ENCODE measurements around the gene RNF17. TPM values are rescaled to one million over a fixed set of nuclear protein-coding genes. Genes with fewer than 3 reads are reported as not detected.

RNF17 gene
- total RNA-seq, 5 donors from 2014 or later (not counting 1 experiment from before 2014, with no cell fraction given): 0.84 TPM; not detected in 4

DNA sequence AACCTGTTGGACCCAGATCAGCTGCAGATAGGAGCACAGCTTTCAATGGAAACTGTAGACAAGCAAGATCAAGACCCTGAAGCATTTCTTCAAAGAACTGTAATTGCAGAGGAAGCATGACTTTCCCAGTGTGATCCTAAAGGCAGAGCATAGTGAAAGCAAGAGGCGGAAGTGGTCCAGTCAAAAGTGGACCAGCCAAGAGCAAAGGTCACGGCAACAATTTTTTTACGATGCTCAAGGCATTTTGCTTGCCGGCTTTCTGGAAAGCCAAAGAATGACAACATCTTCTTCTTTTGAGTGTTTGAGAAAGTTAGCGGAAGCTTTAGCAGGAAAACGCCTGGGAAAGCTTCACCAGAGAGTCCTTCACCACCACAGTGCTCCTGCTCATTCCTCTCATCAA is 111.6 kb downstream of the RNF17 start:
- peaks cover 0 to 8% of the 10 kb centered on the region in 2 experiments for H3K27me3 ChIP-seq (replicated peaks in 1 of 2; ENCODE audit: control insufficient read depth in 2 of 2, extremely low read depth in 1 of 2, insufficient read depth in 2 of 2, low read length in 1 of 2)
- ChIA-PET POLR2A (no interaction called here), CTCF (no interaction called here)
- H3K4me3 ChIP-seq (ENCODE audit: control insufficient read depth in 1 of 2, extremely low read depth in 1 of 2, low read length in 1 of 2): no peak overlapping the region
- no peaks in the 10 kb centered on the region for H3K9me3 ChIP-seq
- H3K27ac ChIP-seq (ENCODE audit: low read length): no peak overlapping the region
- H3K4me1 ChIP-seq (ENCODE audit: control insufficient read depth in 1 of 2, extremely low read depth in 1 of 2, insufficient read depth in 2 of 2, low read length in 2 of 2): no peaks in the 10 kb centered on the region
- no peaks in the 10 kb centered on the region for H3K36me3 ChIP-seq (ENCODE audit: control insufficient read depth in 2 of 2, extremely low read depth in 1 of 2, insufficient read depth in 1 of 2, low read length in 1 of 2)
- Mint-ChIP-seq H3K4me1 (no peaks in the 10 kb centered on the region), H3K27ac (no peak overlapping the region), H3K4me3 (no peak overlapping the region), H3K36me3 (no peaks in the 10 kb centered on the region), H3K9me3 (no peaks in the 10 kb centered on the region), H3K27me3 (peaks cover 21 to 29% of the 10 kb centered on the region in 2 donors)
- no peak for ATAC-seq (replicated peaks in 1 of 4)
- WGBS (ENCODE audit: insufficient coverage): 90% methylated on average over 5 of the region's 6 CpGs
- no peak for DNase-seq

DNA sequence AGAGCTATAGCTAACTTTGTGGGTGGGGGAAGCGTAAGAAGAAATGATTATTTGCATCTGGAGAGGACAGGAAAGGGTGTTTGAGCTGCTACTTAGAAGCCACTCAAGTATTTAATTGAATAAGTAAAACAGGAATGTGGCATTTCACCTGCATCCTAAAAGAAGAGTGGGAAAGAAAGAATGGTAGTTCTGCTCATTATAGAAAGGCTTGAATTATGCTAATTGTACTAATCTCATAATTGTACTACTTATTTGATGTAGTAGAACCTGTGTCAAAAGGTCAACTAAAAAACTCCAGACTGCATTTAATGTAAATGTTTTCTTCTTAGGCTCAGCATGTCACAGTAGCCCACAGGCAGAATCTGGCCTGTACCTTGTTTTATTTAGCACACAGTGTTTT is 113.6 kb downstream of the RNF17 start:
- no peak overlapping the region for H3K27ac Mint-ChIP-seq
- Histone ChIP-seq H3K27me3 (replicated peaks in 1 of 2; ENCODE audit: control insufficient read depth in 2 of 2, extremely low read depth in 1 of 2, insufficient read depth in 2 of 2, low read length in 1 of 2) (peaks cover 0 to 3% of the 10 kb centered on the region in 2 experiments), H3K9me3 (no peaks in the 10 kb centered on the region), H3K4me3 (ENCODE audit: control insufficient read depth in 1 of 2, extremely low read depth in 1 of 2, low read length in 1 of 2) (no peak overlapping the region), H3K27ac (ENCODE audit: low read length) (no peak overlapping the region), H3K4me1 (ENCODE audit: control insufficient read depth in 1 of 2, extremely low read depth in 1 of 2, insufficient read depth in 2 of 2, low read length in 2 of 2) (no peaks in the 10 kb centered on the region), H3K36me3 (ENCODE audit: control insufficient read depth in 2 of 2, extremely low read depth in 1 of 2, insufficient read depth in 1 of 2, low read length in 1 of 2) (no peaks in the 10 kb centered on the region)
- no peaks in the 10 kb centered on the region for H3K9me3 Mint-ChIP-seq
- ATAC-seq (replicated peaks in 1 of 4): no peak
- no peak overlapping the region for H3K4me3 Mint-ChIP-seq
- H3K36me3 Mint-ChIP-seq: no peaks in the 10 kb centered on the region
- 63% methylated on average over 1 of the region's 1 CpG for WGBS (ENCODE audit: insufficient coverage)
- ChIA-PET CTCF (interaction anchor here in 1 of 2 donors (0.5 kb wide), 1 partner anchor 1451 kb away, joined by 3 read pairs; no protein-coding TSS in a partner anchor), POLR2A (interaction anchor here in 1 of 2 donors (0.5 kb wide), 1 partner anchor 148 kb away, joined by 3 read pairs; no protein-coding TSS in a partner anchor)
- DNase-seq: no peak
- H3K27me3 Mint-ChIP-seq: peaks cover 16 to 25% of the 10 kb centered on the region in 2 donors
- H3K4me1 Mint-ChIP-seq: no peaks in the 10 kb centered on the region

DNA sequence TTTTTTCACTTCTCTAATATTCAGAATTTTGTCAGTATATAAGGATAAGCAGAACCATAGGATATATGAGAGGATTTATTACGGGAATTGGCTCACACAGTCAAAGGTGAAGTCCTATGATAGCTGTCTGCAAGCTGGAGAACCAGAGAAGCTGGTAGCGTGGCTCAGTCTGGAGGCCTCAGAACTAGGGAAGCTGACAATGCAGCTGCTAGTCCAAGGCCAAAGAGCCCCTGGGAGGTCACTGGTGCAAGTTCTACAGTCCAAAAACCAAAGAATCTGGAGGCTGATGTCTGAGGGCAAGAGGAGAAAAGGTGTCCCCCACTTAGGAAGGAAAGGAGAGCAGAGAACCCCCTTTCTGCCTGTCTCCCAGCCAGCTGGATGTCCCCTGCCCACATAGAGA is 114.4 kb downstream of the RNF17 start:
- WGBS (ENCODE audit: insufficient coverage): 85% methylated on average over 2 of the region's 2 CpGs
- Mint-ChIP-seq H3K27ac (no peak overlapping the region), H3K4me1 (no peaks in the 10 kb centered on the region), H3K36me3 (peaks cover 3% of the 10 kb centered on the region), H3K4me3 (no peak overlapping the region), H3K27me3 (peaks cover 16 to 22% of the 10 kb centered on the region in 2 donors), H3K9me3 (no peaks in the 10 kb centered on the region)
- no peak for ATAC-seq (replicated peaks in 1 of 4)
- no peaks in the 10 kb centered on the region for H3K36me3 ChIP-seq (ENCODE audit: control insufficient read depth in 2 of 2, extremely low read depth in 1 of 2, insufficient read depth in 1 of 2, low read length in 1 of 2)
- peaks cover 0 to 3% of the 10 kb centered on the region in 2 experiments for H3K27me3 ChIP-seq (replicated peaks in 1 of 2; ENCODE audit: control insufficient read depth in 2 of 2, extremely low read depth in 1 of 2, insufficient read depth in 2 of 2, low read length in 1 of 2)
- ChIA-PET CTCF (no interaction called here), POLR2A (no interaction called here)
- H3K4me1 ChIP-seq (ENCODE audit: control insufficient read depth in 1 of 2, extremely low read depth in 1 of 2, insufficient read depth in 2 of 2, low read length in 2 of 2): no peaks in the 10 kb centered on the region
- no peak overlapping the region for H3K27ac ChIP-seq (ENCODE audit: low read length)
- no peak overlapping the region for H3K4me3 ChIP-seq (ENCODE audit: control insufficient read depth in 1 of 2, extremely low read depth in 1 of 2, low read length in 1 of 2)
- H3K9me3 ChIP-seq: no peaks in the 10 kb centered on the region
- DNase-seq: no peak

DNA sequence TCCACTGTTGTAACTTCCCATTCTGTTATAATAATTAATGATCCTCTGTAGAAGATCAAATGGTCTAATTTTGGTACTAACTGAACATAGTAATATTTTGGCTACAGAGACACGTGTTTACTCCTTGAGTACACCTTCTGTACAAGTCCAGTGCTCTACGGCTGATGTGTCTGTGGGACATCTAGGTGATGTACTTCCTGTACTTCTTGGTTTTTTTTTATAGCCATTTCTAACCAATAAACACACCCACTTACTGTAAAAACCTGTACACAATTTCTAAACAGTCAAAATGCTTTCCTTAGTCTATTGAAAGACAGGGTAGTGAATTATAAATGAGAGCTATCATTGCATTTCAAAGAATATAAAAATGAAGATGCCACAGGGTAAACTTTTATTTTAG is 118.7 kb downstream of the RNF17 start:
- H3K4me1 Mint-ChIP-seq: no peaks in the 10 kb centered on the region
- no peak overlapping the region for H3K4me3 Mint-ChIP-seq
- Histone ChIP-seq H3K9me3 (no peaks in the 10 kb centered on the region), H3K36me3 (ENCODE audit: control insufficient read depth in 2 of 2, extremely low read depth in 1 of 2, insufficient read depth in 1 of 2, low read length in 1 of 2) (no peaks in the 10 kb centered on the region), H3K4me3 (ENCODE audit: control insufficient read depth in 1 of 2, extremely low read depth in 1 of 2, low read length in 1 of 2) (no peak overlapping the region), H3K4me1 (ENCODE audit: control insufficient read depth in 1 of 2, extremely low read depth in 1 of 2, insufficient read depth in 2 of 2, low read length in 2 of 2) (no peaks in the 10 kb centered on the region), H3K27me3 (replicated peaks in 1 of 2; ENCODE audit: control insufficient read depth in 2 of 2, extremely low read depth in 1 of 2, insufficient read depth in 2 of 2, low read length in 1 of 2) (no peaks in the 10 kb centered on the region), H3K27ac (ENCODE audit: low read length) (no peak overlapping the region)
- H3K27me3 Mint-ChIP-seq: no peaks in the 10 kb centered on the region
- ATAC-seq (replicated peaks in 1 of 4): no peak
- no CpG with 5 or more reads among the region's 2 CpGs for WGBS (ENCODE audit: insufficient coverage)
- ChIA-PET POLR2A (interaction anchor here in 1 of 2 donors (0.6 kb wide), 1 partner anchor 34 kb away, joined by 3 read pairs; no protein-coding TSS in a partner anchor), CTCF (no interaction called here)
- H3K9me3 Mint-ChIP-seq: no peaks in the 10 kb centered on the region
- DNase-seq: no peak
- peaks cover 24% of the 10 kb centered on the region for H3K36me3 Mint-ChIP-seq
- H3K27ac Mint-ChIP-seq: no peak overlapping the region

DNA sequence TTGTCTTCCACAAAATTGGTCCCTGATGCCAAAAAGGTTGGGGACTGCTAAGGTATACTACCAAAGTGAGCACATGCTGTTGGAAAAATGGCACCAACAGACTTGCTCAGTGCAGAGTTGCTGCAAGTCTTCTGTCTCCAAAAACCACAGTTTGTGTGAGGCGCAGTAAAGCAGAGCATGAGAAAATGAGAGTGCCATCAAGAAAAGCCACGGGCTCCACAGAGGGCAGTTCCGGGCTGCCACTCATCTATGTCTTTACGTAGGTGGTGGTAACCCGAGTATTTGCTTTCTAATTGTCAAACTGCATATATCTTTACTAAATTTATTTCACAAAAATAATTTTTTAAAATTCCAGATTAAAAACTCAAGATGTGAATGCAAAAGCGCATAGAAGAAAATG is 123.8 kb downstream of the RNF17 start:
- Histone ChIP-seq H3K9me3 (no peaks in the 10 kb centered on the region), H3K27me3 (replicated peaks in 1 of 2; ENCODE audit: control insufficient read depth in 2 of 2, extremely low read depth in 1 of 2, insufficient read depth in 2 of 2, low read length in 1 of 2) (no peaks in the 10 kb centered on the region), H3K27ac (ENCODE audit: low read length) (no peak overlapping the region), H3K4me3 (ENCODE audit: control insufficient read depth in 1 of 2, extremely low read depth in 1 of 2, low read length in 1 of 2) (no peak overlapping the region), H3K36me3 (ENCODE audit: control insufficient read depth in 2 of 2, extremely low read depth in 1 of 2, insufficient read depth in 1 of 2, low read length in 1 of 2) (no peaks in the 10 kb centered on the region), H3K4me1 (ENCODE audit: control insufficient read depth in 1 of 2, extremely low read depth in 1 of 2, insufficient read depth in 2 of 2, low read length in 2 of 2) (no peaks in the 10 kb centered on the region)
- no peak overlapping the region for H3K27ac Mint-ChIP-seq
- ATAC-seq (replicated peaks in 1 of 4) (no peak), DNase-seq (no peak)
- ChIA-PET POLR2A (no interaction called here), CTCF (no interaction called here)
- no peaks in the 10 kb centered on the region for H3K27me3 Mint-ChIP-seq
- no CpG with 5 or more reads among the region's 6 CpGs for WGBS (ENCODE audit: insufficient coverage)
- H3K9me3 Mint-ChIP-seq: no peaks in the 10 kb centered on the region
- H3K36me3 Mint-ChIP-seq: peaks cover 54% of the 10 kb centered on the region
- H3K4me1 Mint-ChIP-seq: no peaks in the 10 kb centered on the region
- no peak overlapping the region for H3K4me3 Mint-ChIP-seq

DNA sequence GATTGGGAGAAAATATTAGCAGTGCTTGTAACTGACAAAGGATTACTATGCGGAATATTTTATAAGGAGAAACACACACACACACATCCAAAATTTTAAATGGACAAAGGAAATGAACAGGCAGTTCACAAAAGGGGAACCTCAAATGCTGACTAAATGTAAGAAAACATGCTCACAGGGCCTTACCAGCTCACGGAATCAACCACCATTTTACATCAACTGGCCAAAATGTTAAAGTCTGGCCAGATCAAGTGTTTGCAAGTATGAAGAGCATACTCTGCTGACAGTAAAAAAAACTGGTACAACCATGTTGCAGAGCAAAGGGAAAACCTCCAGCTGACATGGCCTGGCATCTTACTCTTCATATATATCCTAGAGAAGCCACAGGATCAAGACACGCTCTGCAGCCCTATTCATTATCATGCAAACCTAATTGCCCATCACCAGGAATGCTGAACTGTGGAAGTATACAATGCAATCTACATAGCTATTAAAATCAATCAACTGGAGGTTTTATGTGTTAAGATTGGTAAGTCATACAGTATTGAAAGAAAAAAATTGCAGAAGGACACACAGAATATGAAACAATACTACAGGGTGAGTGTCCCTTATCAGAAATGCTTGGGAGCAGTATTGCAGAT is 124.4 kb downstream of the RNF17 start:
- no peaks in the 10 kb centered on the region for H3K27me3 ChIP-seq (replicated peaks in 1 of 2; ENCODE audit: control insufficient read depth in 2 of 2, extremely low read depth in 1 of 2, insufficient read depth in 2 of 2, low read length in 1 of 2)
- H3K36me3 ChIP-seq (ENCODE audit: control insufficient read depth in 2 of 2, extremely low read depth in 1 of 2, insufficient read depth in 1 of 2, low read length in 1 of 2): no peaks in the 10 kb centered on the region
- Mint-ChIP-seq H3K4me3 (no peak overlapping the region), H3K27ac (no peak overlapping the region), H3K9me3 (no peaks in the 10 kb centered on the region), H3K36me3 (peaks cover 57% of the 10 kb centered on the region), H3K27me3 (no peaks in the 10 kb centered on the region), H3K4me1 (no peaks in the 10 kb centered on the region)
- H3K4me3 ChIP-seq (ENCODE audit: control insufficient read depth in 1 of 2, extremely low read depth in 1 of 2, low read length in 1 of 2): no peak overlapping the region
- H3K27ac ChIP-seq (ENCODE audit: low read length): no peak overlapping the region
- no CpG with 5 or more reads among the region's 3 CpGs for WGBS (ENCODE audit: insufficient coverage)
- ChIA-PET POLR2A (no interaction called here), CTCF (no interaction called here)
- no peak for DNase-seq
- H3K4me1 ChIP-seq (ENCODE audit: control insufficient read depth in 1 of 2, extremely low read depth in 1 of 2, insufficient read depth in 2 of 2, low read length in 2 of 2): no peaks in the 10 kb centered on the region
- ATAC-seq (replicated peaks in 1 of 4): no peak
- H3K9me3 ChIP-seq: no peaks in the 10 kb centered on the region
